HepG2 (cell line): Measurements from ENCODE around the gene SASS6. TPM values are rescaled to one million over a fixed set of nuclear protein-coding genes. Genes with fewer than 3 reads are reported as not detected.

Experiments
- CBX1 ChIP-seq: IDR thresholded peaks from one replicate; pipeline ENCODE4 v1.6.1; 2016; ENCODE audit warnings: antibody characterized with exemption, low read depth
- GPN1 ChIP-seq: sonication (generic); formaldehyde crosslinking; IDR thresholded peaks from 2 replicates; pipeline ENCODE4 v1.5.1; 2020; ENCODE audit warnings: missing genetic modification reagents, borderline replicate concordance
- HCFC1 ChIP-seq: fragments of 150-350 bp; IDR thresholded peaks from 2 replicates; pipeline ENCODE4 v1.6.1; 2014; ENCODE audit warnings: low read depth, low read length
- KMT2B ChIP-seq: IDR thresholded peaks from 2 replicates; pipeline ENCODE4 v1.6.1; 2016; ENCODE audit warnings: missing genetic modification reagents, missing compliant biosample characterization
- NR1H2 ChIP-seq: sonication (generic); formaldehyde crosslinking; IDR thresholded peaks from 2 replicates; pipeline ENCODE4 v1.8.1; 2022; ENCODE audit warnings: low read depth, missing genetic modification reagents, borderline replicate concordance
- PCBP1 ChIP-seq: fragments of 200-400 bp; formaldehyde crosslinking; IDR thresholded peaks from 2 replicates; pipeline ENCODE4 v1.6.1; 2017; ENCODE audit warnings: mild to moderate bottlenecking, low read depth, low read length, borderline replicate concordance
- ZNF292 ChIP-seq: sonication (generic); formaldehyde crosslinking; IDR thresholded peaks from 2 replicates; pipeline ENCODE4 v1.8.1; 2022; ENCODE audit warnings: mild to moderate bottlenecking, low read depth, missing genetic modification reagents, borderline replicate concordance
- ZNF713 ChIP-seq: sonication (generic); formaldehyde crosslinking; IDR thresholded peaks from 2 replicates; pipeline ENCODE4 v1.4.0; 2020; ENCODE audit warnings: mild to moderate bottlenecking, missing genetic modification reagents
- ZSCAN31 ChIP-seq: sonication (generic); formaldehyde crosslinking; IDR thresholded peaks from 2 replicates; pipeline ENCODE4 v1.5.0; 2020; ENCODE audit warnings: low read depth, mild to moderate bottlenecking, missing genetic modification reagents
- polyA plus RNA-seq, 8 experiments: library from polyadenylated mRNA; depleted of rRNA in 3 of 8; stranded (reverse) in 7 of 8; unstranded in 1 of 8; fragments of >200 nt; fragmentation: Illumina TruSeq in 4 of 8; extraction: Trizol in 4 of 8; gene quantifications; 2 replicates each; pipeline versions ENCODE4 v1.2.1 to v1.2.3, GENCODE V29; 2011 to 2016; ENCODE audit warnings: low read depth in 4 of 8, missing spikeins in 1 of 8, mixed read lengths in 1 of 8; ENCODE audit not compliant: insufficient read depth in 1 of 8
- total RNA-seq, 5 experiments: library from RNA; depleted of rRNA; stranded (reverse); fragments of >200 nt; fragmentation: Illumina TruSeq; extraction: Trizol; gene quantifications; 2 replicates each; pipeline ENCODE4 v1.2.3, GENCODE V29; 2016; ENCODE audit warnings: low read depth in 1 of 5
- TF ChIP-seq, protein P1 (sequence below): sonication (generic); formaldehyde crosslinking; IDR thresholded peaks from 2 replicates; pipeline ENCODE4 v1.5.1; 2020; ENCODE audit warnings: mild to moderate bottlenecking, missing genetic modification reagents, borderline replicate concordance
- TF ChIP-seq, protein P2 (sequence below): sonication (generic); formaldehyde crosslinking; conservative IDR thresholded peaks from 2 replicates; pipeline ENCODE4 v1.4.0; 2020; ENCODE audit warnings: missing genetic modification reagents

The SASS6 gene
- total and polyA plus RNA-seq, 2 of the 13 experiments (the other 11 are each of a cell fraction or from before 2014, with no cell fraction given) = 2.3 to 10.7 TPM

DNA sequence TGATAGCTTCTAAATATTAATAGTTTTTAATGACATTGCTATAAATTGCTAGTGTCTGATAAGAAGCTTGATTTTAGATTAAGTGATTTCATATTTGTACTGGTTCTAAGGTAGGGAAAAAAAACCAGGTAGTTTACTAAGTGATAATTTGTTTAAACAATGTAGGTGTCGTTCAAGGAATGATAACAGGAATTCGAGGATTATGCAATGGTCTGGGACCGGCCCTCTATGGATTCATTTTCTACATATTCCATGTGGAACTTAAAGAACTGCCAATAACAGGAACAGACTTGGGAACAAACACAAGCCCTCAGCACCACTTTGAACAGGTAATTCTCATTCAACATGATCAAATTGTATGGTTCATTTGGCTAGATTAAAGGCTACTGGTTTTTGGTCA lies 52.4 kb downstream of the SASS6 start (continued):
- no peak for TF ChIP-seq ZNF713
- no peak for TF ChIP-seq ZNF292
- no peak for TF ChIP-seq CBX1
- no peak for TF ChIP-seq GPN1 (CRISPR knock-in tag)
- no peak for TF ChIP-seq PCBP1
- TF ChIP-seq NR1H2 (CRISPR knock-in tag) = no peak
- TF ChIP-seq, protein P1, sequence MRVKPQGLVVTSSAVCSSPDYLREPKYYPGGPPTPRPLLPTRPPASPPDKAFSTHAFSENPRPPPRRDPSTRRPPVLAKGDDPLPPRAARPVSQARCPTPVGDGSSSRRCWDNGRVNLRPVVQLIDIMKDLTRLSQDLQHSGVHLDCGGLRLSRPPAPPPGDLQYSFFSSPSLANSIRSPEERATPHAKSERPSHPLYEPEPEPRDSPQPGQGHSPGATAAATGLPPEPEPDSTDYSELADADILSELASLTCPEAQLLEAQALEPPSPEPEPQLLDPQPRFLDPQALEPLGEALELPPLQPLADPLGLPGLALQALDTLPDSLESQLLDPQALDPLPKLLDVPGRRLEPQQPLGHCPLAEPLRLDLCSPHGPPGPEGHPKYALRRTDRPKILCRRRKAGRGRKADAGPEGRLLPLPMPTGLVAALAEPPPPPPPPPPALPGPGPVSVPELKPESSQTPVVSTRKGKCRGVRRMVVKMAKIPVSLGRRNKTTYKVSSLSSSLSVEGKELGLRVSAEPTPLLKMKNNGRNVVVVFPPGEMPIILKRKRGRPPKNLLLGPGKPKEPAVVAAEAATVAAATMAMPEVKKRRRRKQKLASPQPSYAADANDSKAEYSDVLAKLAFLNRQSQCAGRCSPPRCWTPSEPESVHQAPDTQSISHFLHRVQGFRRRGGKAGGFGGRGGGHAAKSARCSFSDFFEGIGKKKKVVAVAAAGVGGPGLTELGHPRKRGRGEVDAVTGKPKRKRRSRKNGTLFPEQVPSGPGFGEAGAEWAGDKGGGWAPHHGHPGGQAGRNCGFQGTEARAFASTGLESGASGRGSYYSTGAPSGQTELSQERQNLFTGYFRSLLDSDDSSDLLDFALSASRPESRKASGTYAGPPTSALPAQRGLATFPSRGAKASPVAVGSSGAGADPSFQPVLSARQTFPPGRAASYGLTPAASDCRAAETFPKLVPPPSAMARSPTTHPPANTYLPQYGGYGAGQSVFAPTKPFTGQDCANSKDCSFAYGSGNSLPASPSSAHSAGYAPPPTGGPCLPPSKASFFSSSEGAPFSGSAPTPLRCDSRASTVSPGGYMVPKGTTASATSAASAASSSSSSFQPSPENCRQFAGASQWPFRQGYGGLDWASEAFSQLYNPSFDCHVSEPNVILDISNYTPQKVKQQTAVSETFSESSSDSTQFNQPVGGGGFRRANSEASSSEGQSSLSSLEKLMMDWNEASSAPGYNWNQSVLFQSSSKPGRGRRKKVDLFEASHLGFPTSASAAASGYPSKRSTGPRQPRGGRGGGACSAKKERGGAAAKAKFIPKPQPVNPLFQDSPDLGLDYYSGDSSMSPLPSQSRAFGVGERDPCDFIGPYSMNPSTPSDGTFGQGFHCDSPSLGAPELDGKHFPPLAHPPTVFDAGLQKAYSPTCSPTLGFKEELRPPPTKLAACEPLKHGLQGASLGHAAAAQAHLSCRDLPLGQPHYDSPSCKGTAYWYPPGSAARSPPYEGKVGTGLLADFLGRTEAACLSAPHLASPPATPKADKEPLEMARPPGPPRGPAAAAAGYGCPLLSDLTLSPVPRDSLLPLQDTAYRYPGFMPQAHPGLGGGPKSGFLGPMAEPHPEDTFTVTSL (CRISPR knock-in tag) = no peak
- no peak for TF ChIP-seq ZSCAN31 (CRISPR knock-in tag)
- TF ChIP-seq, protein P2, sequence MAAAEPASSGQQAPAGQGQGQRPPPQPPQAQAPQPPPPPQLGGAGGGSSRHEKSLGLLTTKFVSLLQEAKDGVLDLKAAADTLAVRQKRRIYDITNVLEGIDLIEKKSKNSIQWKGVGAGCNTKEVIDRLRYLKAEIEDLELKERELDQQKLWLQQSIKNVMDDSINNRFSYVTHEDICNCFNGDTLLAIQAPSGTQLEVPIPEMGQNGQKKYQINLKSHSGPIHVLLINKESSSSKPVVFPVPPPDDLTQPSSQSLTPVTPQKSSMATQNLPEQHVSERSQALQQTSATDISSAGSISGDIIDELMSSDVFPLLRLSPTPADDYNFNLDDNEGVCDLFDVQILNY = no peak
- no peak for TF ChIP-seq KMT2B (CRISPR knock-in tag)
- TF ChIP-seq HCFC1 = no peak
